HCT116 (cell line): ENCODE measurements around the gene PLEKHJ1. TPM values are rescaled to one million over a fixed set of nuclear protein-coding genes. Genes with fewer than 3 reads are reported as not detected.

ENCODE experiments used
- ATAC-seq: fragments of 200-7000 bp; cut with Tn5 transposase; 2 replicates; pipeline ENCODE4 v1.9.1; 2020; ENCODE audit warnings: mild to moderate bottlenecking, moderate library complexity
- BruUV-seq: library from RNA; stranded (reverse); fragments of 400-500 nt; replicated peaks from 2 replicates; lab custom pipeline; 2021; lab: Mats Ljungman, UMichigan
- CTCF ChIA-PET: fragments of 300-600 bp; sonication (Branson Sonifier 250); formaldehyde crosslinking; loops from one replicate; lab custom pipeline; 2021; ENCODE audit warnings: antibody characterized with exemption; lab: Charles Lee
- POLR2A ChIA-PET: fragments of 300-600, 350-600 bp; sonication (Branson Sonifier 250); formaldehyde crosslinking; loops from one replicate; lab custom pipeline; 2021; ENCODE audit warnings: antibody characterized with exemption; lab: Charles Lee
- RAD21 ChIA-PET, 2 experiments: fragments of 300-600 bp; sonication (Branson Sonifier 250); formaldehyde crosslinking; loops; one replicate each; lab custom pipeline; 2023; ENCODE audit warnings: low total read pairs in 2 of 2; ENCODE audit not compliant: uncharacterized antibody in 2 of 2, unreplicated experiment in 2 of 2, low non-redundant PET in 1 of 2; lab: Charles Lee
- DNase-seq: peaks from one replicate; pipeline ENCODE4 v3.0.0-alpha.2; 2010; ENCODE audit warnings: low read depth, low spot score
- H2AFZ ChIP-seq: fragments of 200-600 bp; shearing (Covaris generic), sonication (generic); 2 replicates; pipeline ENCODE4 v1.6.1; 2017; ENCODE audit warnings: low read depth, mixed run types, mixed read lengths, antibody characterized with exemption, low read length; ENCODE audit not compliant: poor library complexity, severe bottlenecking
- H3K27ac ChIP-seq: 2 replicates; pipeline ENCODE4 v1.5.1; 2012; ENCODE audit warnings: low read depth, low read length
- H3K27me3 ChIP-seq: fragments of 200-600 bp; sonication (generic); 2 replicates; pipeline ENCODE4 v1.6.1; 2016; ENCODE audit warnings: mixed run types, low read length, mixed read lengths; ENCODE audit not compliant: insufficient read depth
- H3K36me3 ChIP-seq, 2 experiments: fragments of 200-500 bp in 1 of 2; fragments of 200-600 bp in 1 of 2; sonication (Bioruptor generic) in 1 of 2; sonication (generic) in 1 of 2; 2 replicates each; pipeline versions ENCODE4 v1.5.1 to v1.6.1; 2014 to 2016; ENCODE audit warnings: low read length in 2 of 2, inconsistent platforms in 1 of 2, mixed read lengths in 1 of 2, mixed run types in 1 of 2; ENCODE audit not compliant: insufficient read depth in 2 of 2, control insufficient read depth in 1 of 2
- H3K4me1 ChIP-seq, 2 experiments: fragments of 200-600 bp in 1 of 2; sonication (generic) in 1 of 2; 2 replicates each; pipeline versions ENCODE4 v1.5.1 to v1.6.1; 2012 to 2017; ENCODE audit warnings: low read length in 2 of 2, inconsistent platforms in 1 of 2, mild to moderate bottlenecking in 1 of 2, mixed read lengths in 1 of 2, mixed run types in 1 of 2, moderate library complexity in 1 of 2; ENCODE audit not compliant: insufficient read depth in 2 of 2, control insufficient read depth in 1 of 2
- H3K4me2 ChIP-seq: fragments of 200-600 bp; sonication (generic); 2 replicates; pipeline ENCODE4 v1.6.1; 2017; ENCODE audit warnings: mixed run types, low read length, mixed read lengths
- H3K4me3 ChIP-seq, 2 experiments: fragments of 200-600 bp in 1 of 2; sonication (generic) in 1 of 2; replicated peaks in 1 of 2; 2 replicates each; pipeline ENCODE4 v1.5.1; 2011 to 2016; ENCODE audit warnings: low read length in 2 of 2, control low read depth in 1 of 2, low read depth in 1 of 2, mild to moderate bottlenecking in 1 of 2, mixed read lengths in 1 of 2, mixed run types in 1 of 2
- H3K79me2 ChIP-seq: fragments of 200-600 bp; sonication (generic); 2 replicates; pipeline ENCODE4 v1.6.1; 2017; ENCODE audit warnings: mild to moderate bottlenecking, mixed run types, low read length, moderate library complexity, mixed read lengths; ENCODE audit not compliant: insufficient read depth
- H3K9ac ChIP-seq: fragments of 200-600 bp; sonication (generic); 2 replicates; pipeline ENCODE4 v1.6.1; 2016; ENCODE audit warnings: low read length, mixed read lengths
- H3K9me2 ChIP-seq: fragments of 200-600 bp; sonication (generic), shearing (Covaris generic); 2 replicates; pipeline ENCODE4 v1.6.1; 2017; ENCODE audit warnings: mixed run types, mild to moderate bottlenecking, moderate library complexity; ENCODE audit not compliant: insufficient read depth
- H3K9me3 ChIP-seq, 2 experiments: fragments of 200-500 bp in 1 of 2; fragments of 200-600 bp in 1 of 2; sonication (Bioruptor generic) in 1 of 2; sonication (generic) in 1 of 2; 2 replicates each; pipeline ENCODE4 v1.6.1; 2014 to 2017; ENCODE audit warnings: low read length in 2 of 2, mixed read lengths in 2 of 2, inconsistent platforms in 1 of 2, low read depth in 1 of 2, mild to moderate bottlenecking in 1 of 2, mixed run types in 1 of 2, moderate library complexity in 1 of 2; ENCODE audit not compliant: control insufficient read depth in 1 of 2, insufficient read depth in 1 of 2
- H4K20me1 ChIP-seq: fragments of 200-600 bp; sonication (generic), shearing (Covaris generic); 2 replicates; pipeline ENCODE4 v1.6.1; 2017; ENCODE audit warnings: mixed run types, mild to moderate bottlenecking, moderate library complexity; ENCODE audit not compliant: insufficient read depth
- CBX3 ChIP-seq: IDR thresholded peaks from 2 replicates; pipeline ENCODE4 v1.6.1; 2012; ENCODE audit warnings: low read depth
- ELF1 ChIP-seq: IDR thresholded peaks from 2 replicates; pipeline ENCODE4 v1.6.1; 2012; ENCODE audit warnings: low read depth, borderline replicate concordance
- EZH2 ChIP-seq: fragments of 200-600 bp; sonication (generic); IDR thresholded peaks from 2 replicates; pipeline ENCODE4 v1.6.1; 2017; ENCODE audit warnings: antibody characterized with exemption, mixed run types
- EZH2phosphoT487 ChIP-seq: fragments of 200-600 bp; IDR thresholded peaks from 2 replicates; pipeline ENCODE4 v1.6.1; 2018; ENCODE audit warnings: antibody characterized with exemption, borderline replicate concordance
- JUND ChIP-seq: IDR thresholded peaks from 2 replicates; pipeline ENCODE4 v1.6.1; 2012
- POLR2A ChIP-seq: IDR thresholded peaks from 2 replicates; pipeline ENCODE4 v1.7.0; 2011; ENCODE audit warnings: borderline replicate concordance; ENCODE audit not compliant: insufficient read depth, insufficient read length; ENCODE audit errors: extremely low read depth
- POLR2AphosphoS5 ChIP-seq: IDR thresholded peaks from 2 replicates; pipeline ENCODE4 v1.6.1; 2011; ENCODE audit warnings: mild to moderate bottlenecking, low read depth, low read length, moderate library complexity
- SP1 ChIP-seq: IDR thresholded peaks from 2 replicates; pipeline ENCODE4 v1.6.1; 2012; ENCODE audit warnings: low read depth
- SRF ChIP-seq: IDR thresholded peaks from 2 replicates; pipeline ENCODE4 v1.6.1; 2012; ENCODE audit warnings: low read depth
- TCF7L2 ChIP-seq: IDR thresholded peaks from 2 replicates; pipeline ENCODE4 v1.7.0; 2011; ENCODE audit warnings: borderline replicate concordance, inconsistent platforms; ENCODE audit not compliant: insufficient read depth, insufficient read length; ENCODE audit errors: extremely low read depth
- YY1 ChIP-seq: IDR thresholded peaks from 2 replicates; pipeline ENCODE4 v1.6.1; 2011; ENCODE audit warnings: low read length, low read depth, moderate library complexity, mild to moderate bottlenecking; ENCODE audit not compliant: insufficient replicate concordance; ENCODE audit errors: extremely low read depth
- ZNF274 ChIP-seq: fragments of 200-500 bp; sonication (Bioruptor generic); IDR thresholded peaks from 2 replicates; pipeline ENCODE4 v1.6.1; 2014; ENCODE audit warnings: mild to moderate bottlenecking, low read depth, low read length, inconsistent platforms
- intact Hi-C: fragments of 100-400 bp; cut with micrococcal nuclease; formaldehyde crosslinking; loops from 2 replicates; pipeline ENCODE4 v1.10.0; 2022
- total RNA-seq: library from RNA; stranded (reverse); gene quantifications from one replicate; pipeline ENCODE4 v1.2.1, GENCODE V29; 2021; ENCODE audit not compliant: unreplicated experiment

PLEKHJ1 gene
- total RNA-seq, 1 experiment from 2014 or later = 88.2 TPM

DNA sequence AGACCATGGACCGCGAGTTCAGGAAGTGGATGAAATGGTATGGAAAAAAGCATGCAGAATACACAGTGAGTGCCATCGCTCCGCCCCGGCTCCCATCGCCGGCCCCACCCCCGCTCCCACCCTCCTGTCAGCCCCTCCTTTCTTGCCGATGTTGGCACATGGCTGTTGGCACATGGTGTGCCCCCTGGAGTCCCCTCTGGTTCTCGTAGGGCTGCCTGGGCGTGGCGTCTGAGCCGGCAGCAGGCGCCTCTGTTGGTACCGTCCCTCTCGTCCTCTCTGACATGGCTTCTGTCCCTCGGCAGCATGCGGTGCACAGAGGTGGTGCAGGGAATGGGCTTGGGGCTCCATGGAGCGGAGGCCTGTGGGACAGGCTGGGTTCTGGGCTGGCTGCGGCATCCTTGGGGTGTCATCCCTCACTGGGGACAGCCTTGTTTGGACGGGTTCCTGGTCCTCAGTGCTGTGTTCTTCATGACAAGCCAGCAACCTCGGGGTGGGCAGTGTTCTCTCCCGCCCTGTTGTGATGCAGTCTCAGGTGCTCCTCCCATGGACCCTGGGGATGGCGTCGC is 41.5 kb downstream of the PLEKHJ1 start:
- Histone ChIP-seq H3K9ac (no peak overlapping the region), H3K79me2 (peaks cover 74% of the 10 kb centered on the region), H3K4me2 (no peak overlapping the region)
- ATAC-seq = no peak
- no TSS peak for BruUV-seq
- no peak for TF ChIP-seq POLR2AphosphoS5
- no peak for TF ChIP-seq TCF7L2
- TF ChIP-seq, all 23 proteins: peak for 0
- Histone ChIP-seq H3K9me3 (no peaks in the 10 kb centered on the region), H4K20me1 (no peaks in the 10 kb centered on the region), H3K27me3 (no peaks in the 10 kb centered on the region), H3K9me2 (no peaks in the 10 kb centered on the region), H3K36me3 (peaks cover 19 to 34% of the 10 kb centered on the region in 2 experiments; a peak in 3 of 4 replicates), H3K27ac (no peak overlapping the region), H3K4me1 (no peaks in the 10 kb centered on the region), H3K4me3 (no peak overlapping the region), H2AFZ (no peak overlapping the region)
- ChIA-PET RAD21 (no interaction called here), CTCF (no interaction called here), POLR2A (no interaction called here)
- intact Hi-C loops = no loop called here
- no peak for DNase-seq

DNA sequence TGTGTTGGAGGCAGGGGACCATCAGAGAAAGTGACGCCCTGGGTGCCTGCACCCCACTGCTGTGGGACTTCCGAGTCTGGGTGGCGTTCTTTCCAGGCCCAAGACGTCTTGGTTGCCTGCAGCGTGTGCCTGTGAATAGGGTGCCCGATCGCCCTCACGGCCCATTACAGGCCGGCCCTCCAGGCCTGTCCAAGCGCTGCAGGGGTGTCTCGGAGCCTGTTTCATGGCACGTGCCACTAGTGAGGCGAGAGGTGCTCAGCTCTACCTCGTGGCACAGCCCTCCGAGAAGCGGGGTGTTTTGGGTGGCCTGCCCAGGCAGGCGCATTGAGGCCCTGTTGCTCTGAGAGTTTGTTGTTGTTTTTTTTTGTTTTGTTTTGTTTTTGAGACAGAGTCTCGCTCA is 42.3 kb downstream of the PLEKHJ1 start:
- Histone ChIP-seq H3K79me2 (peaks cover 74% of the 10 kb centered on the region), H3K4me3 (no peak overlapping the region), H3K36me3 (peaks cover 19 to 37% of the 10 kb centered on the region in 2 experiments; a peak in 3 of 4 replicates), H3K9ac (no peak overlapping the region), H3K27ac (no peak overlapping the region), H4K20me1 (no peaks in the 10 kb centered on the region), H3K4me1 (no peaks in the 10 kb centered on the region), H3K4me2 (no peak overlapping the region), H2AFZ (no peak overlapping the region), H3K27me3 (no peaks in the 10 kb centered on the region), H3K9me3 (no peaks in the 10 kb centered on the region), H3K9me2 (no peaks in the 10 kb centered on the region)
- ChIA-PET POLR2A (no interaction called here), RAD21 (no interaction called here), CTCF (no interaction called here)
- no TSS peak for BruUV-seq
- no peak for ATAC-seq
- DNase-seq = no peak
- intact Hi-C loops = no loop called here
- no peak for TF ChIP-seq SRF
- no peak for TF ChIP-seq EZH2
- TF ChIP-seq POLR2AphosphoS5 = no peak
- TF ChIP-seq ZNF274 = no peak
- TF ChIP-seq POLR2A = no peak
- TF ChIP-seq TCF7L2 = no peak
- no peak for TF ChIP-seq YY1
- no peak for TF ChIP-seq SP1
- no peak for TF ChIP-seq EZH2phosphoT487
- TF ChIP-seq JUND = no peak
- no peak for TF ChIP-seq CBX3
- no peak for TF ChIP-seq ELF1
